Endothelial cell (in vitro differentiated cells): Measurements from ENCODE around the gene GMDS. TPM values are rescaled to one million over a fixed set of nuclear protein-coding genes. Genes with fewer than 3 reads are reported as not detected.

Experiments
- DNase-seq: peaks from one replicate; pipeline ENCODE4 v3.0.0; 2021; ENCODE audit warnings: low spot score
- H3K27ac Mint-ChIP-seq: one replicate; pipeline ENCODE4 v1.8.0; 2021; ENCODE audit warnings: mixed read lengths, inconsistent platforms; ENCODE audit not compliant: unreplicated experiment
- H3K27me3 Mint-ChIP-seq: one replicate; pipeline ENCODE4 v1.8.0; 2021; ENCODE audit warnings: mild to moderate bottlenecking, moderate library complexity, mixed read lengths, inconsistent platforms; ENCODE audit not compliant: unreplicated experiment
- H3K36me3 Mint-ChIP-seq: one replicate; pipeline ENCODE4 v1.8.0; 2021; ENCODE audit warnings: mild to moderate bottlenecking, low read depth, mixed read lengths, inconsistent platforms; ENCODE audit not compliant: unreplicated experiment
- H3K4me1 Mint-ChIP-seq: one replicate; pipeline ENCODE4 v1.8.0; 2021; ENCODE audit warnings: mild to moderate bottlenecking, mixed read lengths, inconsistent platforms; ENCODE audit not compliant: unreplicated experiment
- H3K4me3 Mint-ChIP-seq: one replicate; pipeline ENCODE4 v1.8.0; 2021; ENCODE audit warnings: mild to moderate bottlenecking, mixed read lengths, inconsistent platforms; ENCODE audit not compliant: unreplicated experiment
- H3K9me3 Mint-ChIP-seq: one replicate; pipeline ENCODE4 v1.8.0; 2021; ENCODE audit warnings: mixed read lengths, inconsistent platforms; ENCODE audit not compliant: unreplicated experiment
- total RNA-seq: library from RNA; stranded (reverse); fragmentation: NEBNext Ultra II Directional; extraction: Animal tissue kit (Norgen Biotek cat#: 25700); gene quantifications from one replicate; pipeline ENCODE4 v1.2.1, GENCODE V29; 2021; ENCODE audit not compliant: unreplicated experiment
- TF ChIP-seq, protein P1 (sequence below): fragments of 200-600 bp; sonication (generic); IDR thresholded peaks from one replicate; pipeline ENCODE4 v1.5.0; 2021; ENCODE audit warnings: antibody characterized with exemption; ENCODE audit not compliant: unreplicated experiment

The GMDS gene
- total RNA-seq, 1 donor from 2014 or later, result 36.0 TPM

DNA sequence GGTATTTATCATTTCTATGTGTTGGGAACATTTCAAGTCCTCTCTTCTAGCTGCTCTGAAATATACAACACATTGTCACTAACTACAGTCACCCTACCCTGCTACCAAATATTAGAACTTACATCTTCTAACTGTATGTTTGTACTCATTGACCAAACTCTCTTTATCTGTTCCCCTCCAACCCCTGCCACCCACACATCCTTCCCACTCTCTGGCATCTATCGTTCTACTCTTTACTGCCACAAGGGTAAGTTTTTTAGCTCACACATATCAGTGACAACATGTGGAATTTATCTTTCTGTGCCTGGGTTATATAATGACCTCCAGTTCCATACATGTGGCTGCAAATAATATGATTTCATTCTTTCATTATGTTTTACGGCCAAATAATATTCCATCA, 171.9 kb downstream of the GMDS start:
- no peaks in the 10 kb centered on the region for H3K36me3 Mint-ChIP-seq
- H3K4me1 Mint-ChIP-seq, result no peaks in the 10 kb centered on the region
- no peak for DNase-seq
- H3K27ac Mint-ChIP-seq, result no peak overlapping the region
- no peak overlapping the region for H3K4me3 Mint-ChIP-seq
- no peaks in the 10 kb centered on the region for H3K27me3 Mint-ChIP-seq
- TF ChIP-seq, protein P1, sequence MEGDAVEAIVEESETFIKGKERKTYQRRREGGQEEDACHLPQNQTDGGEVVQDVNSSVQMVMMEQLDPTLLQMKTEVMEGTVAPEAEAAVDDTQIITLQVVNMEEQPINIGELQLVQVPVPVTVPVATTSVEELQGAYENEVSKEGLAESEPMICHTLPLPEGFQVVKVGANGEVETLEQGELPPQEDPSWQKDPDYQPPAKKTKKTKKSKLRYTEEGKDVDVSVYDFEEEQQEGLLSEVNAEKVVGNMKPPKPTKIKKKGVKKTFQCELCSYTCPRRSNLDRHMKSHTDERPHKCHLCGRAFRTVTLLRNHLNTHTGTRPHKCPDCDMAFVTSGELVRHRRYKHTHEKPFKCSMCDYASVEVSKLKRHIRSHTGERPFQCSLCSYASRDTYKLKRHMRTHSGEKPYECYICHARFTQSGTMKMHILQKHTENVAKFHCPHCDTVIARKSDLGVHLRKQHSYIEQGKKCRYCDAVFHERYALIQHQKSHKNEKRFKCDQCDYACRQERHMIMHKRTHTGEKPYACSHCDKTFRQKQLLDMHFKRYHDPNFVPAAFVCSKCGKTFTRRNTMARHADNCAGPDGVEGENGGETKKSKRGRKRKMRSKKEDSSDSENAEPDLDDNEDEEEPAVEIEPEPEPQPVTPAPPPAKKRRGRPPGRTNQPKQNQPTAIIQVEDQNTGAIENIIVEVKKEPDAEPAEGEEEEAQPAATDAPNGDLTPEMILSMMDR, result no peak
- H3K9me3 Mint-ChIP-seq, result no peaks in the 10 kb centered on the region

- H3K4me1 Mint-ChIP-seq, result no peaks in the 10 kb centered on the region
- no peak overlapping the region for H3K4me3 Mint-ChIP-seq
Measured at GRCh38 chr6:2072453-2072852, 173.0 kb downstream of the GMDS start.

GRCh38 chr6:2063547-2063946, 181.9 kb downstream of the GMDS start:
- H3K27me3 Mint-ChIP-seq, result no peaks in the 10 kb centered on the region
- H3K4me3 Mint-ChIP-seq, result no peak overlapping the region
- H3K9me3 Mint-ChIP-seq, result no peaks in the 10 kb centered on the region
- no peaks in the 10 kb centered on the region for H3K36me3 Mint-ChIP-seq
- H3K4me1 Mint-ChIP-seq, result no peaks in the 10 kb centered on the region
- H3K27ac Mint-ChIP-seq, result no peak overlapping the region
- no peak for DNase-seq
- TF ChIP-seq, protein P1, result no peak

More at GRCh38 chr6:2072453-2072852, 173.0 kb downstream of the GMDS start:
- Mint-ChIP-seq H3K36me3 (no peaks in the 10 kb centered on the region), H3K27me3 (no peaks in the 10 kb centered on the region), H3K9me3 (no peaks in the 10 kb centered on the region), H3K27ac (no peak overlapping the region)
- no peak for DNase-seq
- TF ChIP-seq, protein P1, result no peak

DNA sequence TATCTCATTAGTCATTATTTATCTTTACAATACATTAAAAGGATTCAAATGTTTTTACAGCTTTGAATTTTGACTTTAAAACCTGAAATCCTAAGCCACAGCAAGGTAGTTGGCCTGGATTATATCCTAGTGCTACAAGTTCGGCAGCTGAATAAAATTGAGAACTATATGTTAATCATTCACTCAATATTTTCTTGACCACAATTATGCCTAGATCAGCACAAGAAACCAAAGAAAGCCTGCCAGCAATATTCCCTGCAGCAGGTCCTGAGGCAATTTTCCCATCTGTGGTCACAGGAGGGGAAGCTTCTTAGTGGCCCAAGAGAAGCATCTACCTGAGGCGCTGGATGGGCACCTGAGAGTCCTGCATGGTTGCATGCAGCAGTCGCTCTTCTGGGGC, 183.5 kb downstream of the GMDS start:
- Mint-ChIP-seq H3K27ac (no peak overlapping the region), H3K36me3 (no peaks in the 10 kb centered on the region), H3K9me3 (no peaks in the 10 kb centered on the region), H3K4me1 (no peaks in the 10 kb centered on the region), H3K4me3 (no peak overlapping the region), H3K27me3 (no peaks in the 10 kb centered on the region)
- TF ChIP-seq, protein P1, result no peak
- DNase-seq, result no peak

GRCh38 chr6:2055911-2056310, 189.5 kb downstream of the GMDS start:
- no peak for DNase-seq
- H3K27ac Mint-ChIP-seq, result no peak overlapping the region
- H3K4me3 Mint-ChIP-seq, result no peak overlapping the region
- no peaks in the 10 kb centered on the region for H3K9me3 Mint-ChIP-seq
- no peaks in the 10 kb centered on the region for H3K36me3 Mint-ChIP-seq
- H3K27me3 Mint-ChIP-seq, result no peaks in the 10 kb centered on the region
- H3K4me1 Mint-ChIP-seq, result no peaks in the 10 kb centered on the region
- TF ChIP-seq, protein P1, result no peak
